PC-3 (cell line): Measurements from ENCODE around the gene PCNX3. TPM values are rescaled to one million over a fixed set of nuclear protein-coding genes. Genes with fewer than 3 reads are reported as not detected.
"Not testable (repeated sequence)": the region's sequence is repeated elsewhere in the genome, so short reads cannot be mapped to it uniquely, and the experiment has no call there.

Experiments
- ATAC-seq: fragments of 200-7000 bp; cut with Tn5 transposase; 2 replicates; pipeline ENCODE4 v1.9.1; 2020; ENCODE audit warnings: mild to moderate bottlenecking, moderate library complexity
- BruUV-seq: library from RNA; stranded (reverse); fragments of 400-500 nt; replicated peaks from 2 replicates; lab custom pipeline; 2021; lab: Mats Ljungman, UMichigan
- CTCF ChIA-PET: fragments of 300-600 bp; sonication (Branson Sonifier 250); formaldehyde crosslinking; loops from one replicate; lab custom pipeline; 2022; ENCODE audit warnings: antibody characterized with exemption; lab: Charles Lee
- POLR2A ChIA-PET: fragments of 300-600 bp; sonication (Branson Sonifier 250); formaldehyde crosslinking; loops from one replicate; lab custom pipeline; 2022; ENCODE audit warnings: antibody characterized with exemption; ENCODE audit not compliant: unreplicated experiment; lab: Charles Lee
- DNase-seq: peaks from one replicate; pipeline ENCODE4 v3.0.0-alpha.2; 2015
- H2AFZ ChIP-seq: fragments of 300-600 bp; sonication (generic); 2 replicates; pipeline ENCODE4 v1.6.0; 2016; ENCODE audit warnings: antibody characterized with exemption, low read length
- H3F3A ChIP-seq: fragments of 300-600 bp; sonication (generic); one replicate; pipeline ENCODE4 v1.6.0; 2017; ENCODE audit warnings: antibody characterized with exemption, low read length, control low read depth, mild to moderate bottlenecking; ENCODE audit not compliant: unreplicated experiment
- H3K27ac ChIP-seq: fragments of 300-600 bp; sonication (generic); 2 replicates; pipeline ENCODE4 v1.5.1; 2016; ENCODE audit warnings: mild to moderate bottlenecking, low read length
- H3K27me3 ChIP-seq: fragments of 300-600 bp; sonication (generic); 2 replicates; pipeline ENCODE4 v1.6.1; 2016; ENCODE audit warnings: low read length, mixed read lengths
- H3K36me3 ChIP-seq: fragments of 300-600 bp; sonication (generic); 2 replicates; pipeline ENCODE4 v1.6.1; 2016; ENCODE audit warnings: low read depth, mixed run types, low read length, mixed read lengths
- H3K4me1 ChIP-seq: fragments of 300-600 bp; sonication (generic); 2 replicates; pipeline ENCODE4 v1.5.1; 2016; ENCODE audit warnings: low read length; ENCODE audit not compliant: insufficient read depth
- H3K4me2 ChIP-seq: fragments of 300-600 bp; sonication (generic); 2 replicates; pipeline ENCODE4 v1.6.0; 2016; ENCODE audit warnings: low read length
- H3K4me3 ChIP-seq: fragments of 300-600 bp; sonication (generic); 2 replicates; pipeline ENCODE4 v1.5.1; 2016; ENCODE audit warnings: mild to moderate bottlenecking, low read length, mixed read lengths
- H3K79me2 ChIP-seq: fragments of 300-600 bp; sonication (generic); 2 replicates; pipeline ENCODE4 v1.6.1; 2017; ENCODE audit warnings: low read length, mixed read lengths
- H3K9ac ChIP-seq: fragments of 300-600 bp; sonication (generic); 2 replicates; pipeline ENCODE4 v1.6.0; 2016; ENCODE audit warnings: mild to moderate bottlenecking, low read length
- H3K9me2 ChIP-seq: fragments of 300-600 bp; sonication (generic); replicated peaks from 2 replicates; pipeline ENCODE4 v1.6.1; 2016; ENCODE audit warnings: mixed run types, low read length, mixed read lengths
- H3K9me3 ChIP-seq: fragments of 300-600 bp; sonication (generic); 2 replicates; pipeline ENCODE4 v1.6.1; 2016; ENCODE audit warnings: low read length, mixed read lengths
- H4K20me1 ChIP-seq: fragments of 300-600 bp; sonication (generic); 2 replicates; pipeline ENCODE4 v1.6.1; 2016; ENCODE audit warnings: low read length, mixed read lengths
- CTCF ChIP-seq: fragments of 300-600 bp; sonication (generic); conservative IDR thresholded peaks from 2 replicates; pipeline ENCODE4 v1.5.1; 2017; ENCODE audit warnings: antibody characterized with exemption, low read depth, mild to moderate bottlenecking, low read length
- EZH2 ChIP-seq: fragments of 300-600 bp; sonication (generic); IDR thresholded peaks from one replicate; pipeline ENCODE4 v1.6.1; 2017; ENCODE audit warnings: antibody characterized with exemption, mild to moderate bottlenecking, low read length; ENCODE audit not compliant: unreplicated experiment
- EZH2phosphoT487 ChIP-seq: fragments of 300-600 bp; sonication (generic); IDR thresholded peaks from 2 replicates; pipeline ENCODE4 v1.6.1; 2018; ENCODE audit warnings: mild to moderate bottlenecking, antibody characterized with exemption, low read length, borderline replicate concordance
- intact Hi-C: fragments of 100-400 bp; cut with micrococcal nuclease; formaldehyde crosslinking; loops from 2 replicates; pipeline ENCODE4 v1.9.0; 2023
- microRNA-seq: library from miRNA; unstranded; fragments of <30 nt; microRNA quantifications from one replicate; pipeline ENCODE4 v1.1.0, GENCODE V29; 2020; ENCODE audit not compliant: unreplicated experiment
- total RNA-seq: library from RNA; depleted of rRNA; stranded (reverse); fragments of >200 nt; gene quantifications from 2 replicates; pipeline ENCODE4 v1.2.3, GENCODE V29; 2014; rRNA removed

Gene PCNX3
- total RNA-seq, 1 experiment from 2014 or later = 53.6 TPM

- Histone ChIP-seq H3K36me3 (no peaks in the 10 kb centered on the region), H3K9me3 (no peaks in the 10 kb centered on the region), H4K20me1 (no peaks in the 10 kb centered on the region), H3K4me2 (no peak overlapping the region), H3K27ac (no peak overlapping the region), H3K9ac (no peak overlapping the region), H3K4me1 (no peaks in the 10 kb centered on the region), H3K27me3 (peaks cover 10% of the 10 kb centered on the region; the same call in 1 of the 2 replicates), H3K4me3 (no peak overlapping the region), H3F3A (no peaks in the 10 kb centered on the region), H3K79me2 (no peaks in the 10 kb centered on the region), H3K9me2 (no peaks in the 10 kb centered on the region), H2AFZ (no peak overlapping the region)
- intact Hi-C loops = no loop called here
- ATAC-seq = no peak
- POLR2A ChIA-PET = no interaction called here
- no peak for DNase-seq
- TF ChIP-seq EZH2 (no peak), EZH2phosphoT487 (no peak), CTCF (no peak)
- CTCF ChIA-PET = no interaction called here
- BruUV-seq = no TSS peak
Observed at GRCh38 chr11:65680192-65680743, 64.7 kb downstream of the PCNX3 start.

- H3F3A ChIP-seq, H3K9ac ChIP-seq, H3K4me3 ChIP-seq, CTCF ChIA-PET, H3K9me2 ChIP-seq, H3K9me3 ChIP-seq, H4K20me1 ChIP-seq, H3K27ac ChIP-seq, intact Hi-C loops, H3K4me2 ChIP-seq, H2AFZ ChIP-seq, H3K4me1 ChIP-seq, H3K36me3 ChIP-seq, DNase-seq, H3K79me2 ChIP-seq, BruUV-seq, ATAC-seq, POLR2A ChIA-PET: not testable (repeated sequence)
- H3K27me3 ChIP-seq = peaks cover 10% of the 10 kb centered on the region; the same call in 1 of the 2 replicates
Observed at GRCh38 chr11:65683480-65683879, 67.9 kb downstream of the PCNX3 start.

GRCh38 chr11:65685981-65686380, 70.4 kb downstream of the PCNX3 start:
- ATAC-seq (no peak), DNase-seq (no peak)
- H3K27ac ChIP-seq = no peak overlapping the region
- no peaks in the 10 kb centered on the region for H3K79me2 ChIP-seq
- BruUV-seq = no TSS peak
- H3K36me3 ChIP-seq = no peaks in the 10 kb centered on the region
- H3F3A ChIP-seq = no peaks in the 10 kb centered on the region
- no peaks in the 10 kb centered on the region for H3K9me2 ChIP-seq
- no peak overlapping the region for H2AFZ ChIP-seq
- H3K9ac ChIP-seq = no peak overlapping the region
- no peaks in the 10 kb centered on the region for H3K4me1 ChIP-seq
- no peak for TF ChIP-seq EZH2
- no peak for TF ChIP-seq EZH2phosphoT487
- no peak for TF ChIP-seq CTCF
- peaks cover 10% of the 10 kb centered on the region; the same call in 1 of the 2 replicates for H3K27me3 ChIP-seq
- H3K4me2 ChIP-seq = no peak overlapping the region
- intact Hi-C loops = no loop called here
- H4K20me1 ChIP-seq = no peaks in the 10 kb centered on the region
- POLR2A ChIA-PET = no interaction called here
- no peak overlapping the region for H3K4me3 ChIP-seq
- H3K9me3 ChIP-seq = no peaks in the 10 kb centered on the region
- CTCF ChIA-PET = no interaction called here

Small RNA genes within 50 kb of the gene (microRNA-seq; reads per million reads assigned to microRNA genes)
- gene MIR4489 = 0.75 reads per million
- gene MIR4690 = 1.0 reads per million

Other genes with a start within 250 kb of the PCNX3 start
- gene SLC25A45, start 233.1 kb upstream of the PCNX3 start, total RNA-seq = 12.7 and 13.1 TPM in 2 replicates
- gene FRMD8, start 229.1 kb upstream of the PCNX3 start, total RNA-seq = 68.3 and 93.2 TPM in 2 replicates
- 47.9 and 96.6 TPM in 2 replicates for gene NEAT1, start 193.0 kb upstream of the PCNX3 start, total RNA-seq
- 1,345 and 2,062 TPM in 2 replicates for gene MALAT1, start 116.7 kb upstream of the PCNX3 start, total RNA-seq
- gene SCYL1, start 90.7 kb upstream of the PCNX3 start, total RNA-seq = 201 and 262 TPM in 2 replicates
- gene LTBP3, start 57.4 kb upstream of the PCNX3 start, total RNA-seq = 197 and 233 TPM in 2 replicates
- gene ZNRD2, start 45.3 kb upstream of the PCNX3 start, total RNA-seq = 126 and 206 TPM in 2 replicates
- gene FAM89B, start 43.2 kb upstream of the PCNX3 start, total RNA-seq = 76.3 and 87.7 TPM in 2 replicates
- gene EHBP1L1, start 39.7 kb upstream of the PCNX3 start, total RNA-seq = 126 and 200 TPM in 2 replicates
- gene KCNK7, start 20.0 kb upstream of the PCNX3 start, total RNA-seq = 0.58 and 0.69 TPM in 2 replicates
- gene MAP3K11, start 1.6 kb upstream of the PCNX3 start, total RNA-seq = 80.1 and 106 TPM in 2 replicates
- 113 and 161 TPM in 2 replicates for gene SIPA1, start 22.3 kb downstream of the PCNX3 start, total RNA-seq
- gene RELA, start 47.1 kb downstream of the PCNX3 start, total RNA-seq = 70.3 and 84.2 TPM in 2 replicates
- gene KAT5, start 96.5 kb downstream of the PCNX3 start, total RNA-seq = 74.9 and 83.9 TPM in 2 replicates
- 96.2 and 172 TPM in 2 replicates for gene RNASEH2C, start 105.0 kb downstream of the PCNX3 start, total RNA-seq
- 24.2 and 31.4 TPM in 2 replicates for gene AP5B1, start 165.2 kb downstream of the PCNX3 start, total RNA-seq
- 17.1 and 18.1 TPM in 2 replicates for gene OVOL1, start 171.3 kb downstream of the PCNX3 start, total RNA-seq
- gene SNX32, start 218.2 kb downstream of the PCNX3 start, total RNA-seq = not detected in 2 replicates
- 2,710 and 3,139 TPM in 2 replicates for gene CFL1, start 242.4 kb downstream of the PCNX3 start, total RNA-seq
- gene MUS81, start 244.7 kb downstream of the PCNX3 start, total RNA-seq = 82.0 and 94.6 TPM in 2 replicates